ENCODE data around the gene FETUB.
"Not testable (repeated sequence)": the region's sequence is repeated elsewhere in the genome, so short reads cannot be mapped to it uniquely, and the experiment has no call there.

The FETUB gene

DNA sequence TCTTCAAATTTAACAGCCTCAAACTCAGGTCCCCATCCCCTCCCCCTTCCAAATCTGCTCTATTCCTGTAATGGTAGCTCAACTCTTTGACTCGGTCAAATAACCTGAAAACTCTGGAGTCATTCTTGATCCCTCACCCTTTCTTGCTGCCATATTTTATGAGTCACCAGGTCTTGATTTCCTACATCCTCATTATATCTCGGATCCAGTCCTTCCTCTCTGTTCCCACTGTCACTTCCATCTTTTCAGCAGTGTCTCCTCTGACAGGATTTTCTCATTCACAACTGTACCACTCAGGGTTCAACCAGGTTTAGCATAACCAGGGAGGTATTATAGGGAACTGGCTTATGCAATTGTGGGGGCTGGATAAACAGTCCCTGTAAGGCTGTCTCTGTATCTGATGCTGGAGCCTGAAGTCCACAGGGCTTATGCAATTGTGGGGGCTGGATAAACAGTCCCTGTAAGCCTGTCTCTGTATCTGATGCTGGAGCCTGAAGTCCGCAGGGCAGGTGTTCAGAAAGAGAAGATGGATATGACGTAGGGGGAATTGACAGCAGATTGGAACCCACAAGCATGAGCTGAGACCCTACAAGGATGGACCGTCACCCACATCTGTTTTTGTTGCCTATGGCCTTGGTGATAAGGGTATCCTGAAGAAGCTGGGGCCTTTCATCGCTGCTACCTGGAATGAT, 9.1 kb upstream of the FETUB start:
- in situ Hi-C loops (cut with MboI; ENCODE audit: low sequenced_read_pairs), result no loop called here

DNA sequence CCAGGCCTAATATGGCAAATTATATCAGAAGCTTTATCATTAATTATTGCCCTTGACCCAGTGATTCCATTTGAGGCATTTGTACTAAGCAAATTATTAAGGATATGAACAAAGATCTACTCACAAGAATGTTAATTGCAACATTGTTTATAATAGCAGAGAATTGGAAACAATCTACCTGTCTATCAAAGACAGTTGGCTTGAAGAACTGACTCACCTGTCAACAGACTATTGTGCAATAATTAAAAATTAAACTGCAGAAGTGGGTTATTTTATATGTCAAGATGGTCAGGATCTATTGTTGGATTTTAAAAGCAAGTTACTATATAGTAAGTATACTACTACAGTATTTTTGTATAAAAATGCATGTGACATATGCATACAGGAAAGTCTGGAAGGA, 6.7 kb upstream of the FETUB start:
- in situ Hi-C loops (cut with MboI; ENCODE audit: low sequenced_read_pairs), result no loop called here

DNA sequence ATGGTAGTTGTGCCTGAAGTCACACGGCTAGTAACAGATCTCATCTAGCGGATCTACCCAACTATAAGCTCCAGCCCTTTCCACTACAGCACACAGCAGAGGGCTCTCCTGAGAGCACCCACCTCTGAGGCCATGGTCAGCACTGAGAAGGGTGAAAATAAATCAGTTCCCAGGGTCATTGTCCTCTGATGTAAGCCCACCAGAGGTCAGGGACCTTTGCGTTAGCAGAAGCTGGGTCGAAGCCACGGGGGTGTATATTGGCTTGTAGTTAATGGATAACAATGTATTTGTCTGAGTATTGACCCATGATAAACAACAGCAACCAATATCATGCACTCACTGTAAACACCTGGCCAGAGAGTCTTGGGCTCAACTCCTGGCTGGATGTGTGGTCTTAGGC, 6.0 kb upstream of the FETUB start:
- in situ Hi-C loops (cut with MboI; ENCODE audit: low sequenced_read_pairs), result not testable (repeated sequence)

DNA sequence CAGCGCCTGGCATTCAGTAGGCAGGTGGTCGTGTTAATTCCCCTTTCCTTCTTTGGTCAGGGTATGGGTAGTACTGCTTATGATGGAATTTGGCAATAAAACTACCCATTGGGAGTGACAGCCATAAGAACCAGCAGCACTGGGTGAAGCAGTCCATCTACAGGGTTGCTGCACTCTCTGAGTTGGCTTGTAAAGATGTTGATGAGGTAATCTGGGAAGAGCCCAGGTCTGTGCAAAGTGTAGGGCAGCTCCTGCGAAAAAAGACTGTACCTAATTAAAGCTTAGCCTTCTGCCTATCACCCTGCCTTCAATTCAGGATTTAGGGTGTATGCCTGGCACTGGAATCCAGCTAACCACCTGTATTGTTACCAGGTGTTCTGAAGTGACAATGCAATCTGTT, 4.7 kb upstream of the FETUB start:
- in situ Hi-C loops (cut with MboI; ENCODE audit: low sequenced_read_pairs), result no loop called here

DNA sequence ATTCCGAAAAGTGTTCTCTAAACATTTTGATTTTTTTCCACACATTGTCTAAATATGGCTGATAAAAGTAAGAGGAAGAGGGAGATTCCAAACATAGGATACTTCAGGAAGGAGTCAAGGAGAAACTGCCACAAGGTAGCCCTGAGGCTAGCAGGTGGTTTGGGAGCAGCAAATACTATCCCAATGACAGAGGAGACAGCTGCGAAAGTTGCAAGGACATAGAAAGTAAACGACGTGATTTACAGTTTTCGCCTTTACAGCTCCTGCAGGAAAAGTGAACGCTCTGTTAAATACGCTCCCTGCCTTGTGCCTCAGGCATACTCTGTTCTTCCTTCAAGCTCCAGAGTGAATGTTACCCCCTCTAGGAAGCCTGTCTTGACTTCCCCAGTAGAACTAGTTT, 3.7 kb upstream of the FETUB start:
- in situ Hi-C loops (cut with MboI; ENCODE audit: low sequenced_read_pairs), result no loop called here

DNA sequence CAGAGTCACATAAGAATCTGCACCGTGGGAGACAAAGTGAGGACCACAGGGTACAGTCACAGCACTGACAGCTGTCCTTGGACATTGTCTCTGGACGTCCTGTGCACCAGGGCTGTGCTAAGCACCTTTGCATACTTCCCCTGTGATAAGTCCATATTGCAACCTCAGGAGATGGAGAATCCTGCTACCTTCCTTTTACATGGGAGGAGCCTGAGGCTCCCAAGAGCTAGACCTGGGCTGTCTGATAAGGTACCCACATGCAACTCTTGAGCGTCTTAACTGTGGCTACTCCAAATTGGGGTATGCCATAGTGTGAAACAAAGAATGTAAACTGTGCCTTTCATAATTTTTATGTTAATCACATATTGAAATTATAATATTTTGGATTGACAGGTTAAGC, 2.5 kb upstream of the FETUB start:
- in situ Hi-C loops (cut with MboI; ENCODE audit: low sequenced_read_pairs), result no loop called here

DNA sequence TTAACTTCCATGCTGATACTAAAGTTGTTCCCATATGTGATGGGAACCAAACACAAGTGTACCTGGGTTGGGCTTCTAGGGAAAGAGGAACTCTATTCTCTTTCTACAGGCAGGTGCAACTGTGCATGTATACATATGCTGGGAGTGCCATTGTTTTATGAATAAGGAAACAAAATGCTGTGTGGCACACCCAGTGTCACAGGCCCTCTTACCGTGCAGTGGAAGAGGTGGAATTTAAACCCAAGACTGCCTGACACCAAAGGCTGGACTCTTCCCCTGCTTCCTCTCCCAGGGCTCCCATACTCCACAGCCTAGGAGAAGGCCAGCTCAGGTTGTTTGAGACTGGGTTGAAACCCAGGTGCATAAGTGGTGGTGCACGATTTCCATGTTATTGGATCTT, 1.9 kb upstream of the FETUB start:
- in situ Hi-C loops (cut with MboI; ENCODE audit: low sequenced_read_pairs), result no loop called here

DNA sequence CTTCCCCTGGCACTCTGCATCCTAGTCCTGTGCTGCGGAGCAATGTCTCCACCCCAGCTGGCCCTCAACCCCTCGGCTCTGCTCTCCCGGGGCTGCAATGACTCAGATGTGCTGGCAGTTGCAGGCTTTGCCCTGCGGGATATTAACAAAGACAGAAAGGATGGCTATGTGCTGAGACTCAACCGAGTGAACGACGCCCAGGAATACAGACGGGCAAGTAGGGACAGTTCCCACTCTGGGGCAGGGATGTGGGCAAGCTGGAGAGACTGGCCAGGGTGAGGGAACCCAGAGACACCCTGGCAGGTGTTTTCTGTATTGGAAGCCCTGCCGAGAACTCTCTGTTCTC, 247 bp downstream of the FETUB start:
- in situ Hi-C loops (cut with MboI; ENCODE audit: low sequenced_read_pairs), result no loop called here

DNA sequence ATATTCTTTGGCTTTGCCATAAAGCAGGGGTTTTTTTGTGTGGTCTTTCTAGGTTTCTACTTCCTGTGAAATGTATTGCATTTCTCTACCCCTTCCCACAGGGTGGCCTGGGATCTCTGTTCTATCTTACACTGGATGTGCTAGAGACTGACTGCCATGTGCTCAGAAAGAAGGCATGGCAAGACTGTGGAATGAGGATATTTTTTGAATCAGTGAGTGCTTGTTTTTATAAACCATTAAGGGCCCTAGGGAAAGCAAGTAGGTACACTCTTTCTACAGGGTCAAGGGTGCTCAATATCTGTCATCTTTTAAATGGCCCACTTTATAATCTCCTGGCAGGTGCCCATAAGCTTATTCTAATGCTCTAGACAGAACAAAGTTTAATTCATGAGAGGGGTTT, 730 bp downstream of the FETUB start:
- in situ Hi-C loops (cut with MboI; ENCODE audit: low sequenced_read_pairs), result no loop called here

DNA sequence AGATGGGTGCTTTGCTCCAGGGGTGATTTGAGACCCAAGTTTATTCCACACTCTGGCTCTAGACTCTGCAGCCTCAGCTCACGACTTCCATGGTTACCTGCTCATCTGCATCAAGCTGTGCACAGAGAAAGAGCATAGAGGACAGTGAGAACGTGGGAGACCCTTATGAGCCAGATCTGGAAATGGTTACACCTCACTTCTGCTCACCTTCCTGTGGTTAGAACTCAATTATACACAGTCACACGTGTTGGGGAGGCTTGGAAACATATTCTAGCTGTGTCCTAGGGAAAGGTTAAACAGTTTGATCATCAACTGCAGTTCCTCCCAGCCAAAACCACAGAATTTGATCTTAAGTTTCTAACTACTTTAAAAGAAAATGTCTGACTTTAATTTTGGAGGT, 1.8 kb downstream of the FETUB start:
- in situ Hi-C loops (cut with MboI; ENCODE audit: low sequenced_read_pairs), result no loop called here

DNA sequence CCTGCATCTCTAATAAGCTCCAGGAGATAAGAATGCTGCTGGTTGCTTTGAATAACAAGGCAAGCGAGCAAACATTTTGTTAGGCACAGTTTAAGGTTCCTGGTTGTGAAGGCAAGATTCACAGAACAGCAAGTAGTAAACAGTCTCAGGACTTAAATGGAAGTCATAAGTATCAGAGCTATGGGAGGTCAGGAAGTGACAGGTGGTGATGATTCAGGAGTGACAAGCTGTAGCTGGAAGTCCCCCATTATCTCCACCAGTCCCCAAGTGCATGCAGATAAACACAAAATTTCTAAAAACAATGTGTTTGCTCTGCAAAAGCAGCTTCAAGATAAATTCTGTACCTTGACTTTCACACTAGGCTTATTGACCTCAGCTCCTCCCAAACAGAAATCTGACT, 3.3 kb downstream of the FETUB start:
- in situ Hi-C loops (cut with MboI; ENCODE audit: low sequenced_read_pairs), result no loop called here

DNA sequence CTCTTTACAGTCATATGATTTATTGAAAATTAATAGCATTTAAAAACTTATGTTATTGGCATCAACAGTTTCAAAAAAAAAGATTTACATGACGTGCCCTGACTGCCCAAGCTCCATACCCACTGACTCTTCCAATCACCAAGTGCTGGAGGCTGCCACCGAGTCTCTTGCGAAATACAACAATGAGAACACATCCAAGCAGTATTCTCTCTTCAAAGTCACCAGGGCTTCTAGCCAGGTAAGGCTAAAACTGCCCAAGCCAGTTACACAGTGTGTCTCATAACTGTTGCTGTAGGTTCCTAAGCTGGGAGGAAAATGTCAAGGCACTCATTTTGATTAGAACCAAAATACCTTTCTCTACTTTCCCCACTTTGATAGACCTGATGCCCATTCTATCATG, 4.5 kb downstream of the FETUB start:
- in situ Hi-C loops (cut with MboI; ENCODE audit: low sequenced_read_pairs), result no loop called here

DNA sequence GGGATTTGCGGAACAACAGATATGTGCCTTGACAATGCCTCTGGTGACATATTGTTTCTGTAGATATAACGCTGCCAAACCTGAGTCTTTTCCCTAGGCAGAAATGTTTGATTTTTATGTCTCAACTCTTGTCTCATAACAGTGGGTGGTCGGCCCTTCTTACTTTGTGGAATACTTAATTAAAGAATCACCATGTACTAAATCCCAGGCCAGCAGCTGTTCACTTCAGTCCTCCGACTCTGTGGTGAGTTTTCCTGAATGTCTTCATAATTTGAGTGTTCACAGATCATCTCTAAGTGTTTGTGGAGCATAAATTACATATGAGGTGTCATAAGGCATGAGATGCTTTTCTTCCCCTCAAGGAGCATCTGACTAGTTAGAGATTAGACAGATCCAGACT, 5.9 kb downstream of the FETUB start:
- in situ Hi-C loops (cut with MboI; ENCODE audit: low sequenced_read_pairs), result no loop called here

DNA sequence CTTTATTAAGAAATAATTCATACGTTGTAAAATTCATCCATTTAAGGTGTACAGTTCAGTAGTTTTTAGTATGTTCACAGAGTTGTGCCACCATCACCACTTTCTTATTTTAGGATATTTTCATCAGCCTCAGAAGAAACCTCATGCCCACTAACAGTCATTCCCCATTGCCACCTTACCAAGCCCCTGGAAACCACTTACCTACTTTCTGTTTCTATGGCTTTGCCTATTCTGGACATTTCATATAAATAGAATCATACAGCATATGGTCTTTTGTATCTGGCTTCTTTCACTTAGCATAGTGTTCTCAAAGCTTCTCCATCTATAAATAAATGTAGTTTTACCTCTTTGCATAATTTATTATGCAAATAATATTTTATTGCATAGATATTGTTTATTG, 6.6 kb downstream of the FETUB start:
- in situ Hi-C loops (cut with MboI; ENCODE audit: low sequenced_read_pairs), result no loop called here

DNA sequence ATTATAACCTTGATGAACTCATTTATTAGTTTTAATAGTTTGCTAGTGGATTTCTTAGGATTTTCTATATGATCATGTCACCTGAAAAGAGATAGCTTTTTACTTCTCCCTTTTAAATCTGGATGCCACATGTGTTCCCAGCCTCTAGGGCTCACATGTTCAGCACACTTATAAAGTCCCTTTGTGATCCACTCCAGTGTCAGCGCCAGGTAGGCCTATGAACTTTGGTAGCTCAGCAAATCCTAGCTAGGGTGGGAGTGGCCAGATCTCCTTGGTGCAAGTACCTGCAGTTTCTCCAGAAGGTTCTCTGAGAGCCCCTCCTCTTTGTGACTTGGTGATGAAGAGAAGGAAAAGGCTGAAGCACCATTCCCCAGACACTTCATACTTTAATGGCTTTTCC, 8.7 kb downstream of the FETUB start:
- in situ Hi-C loops (cut with MboI; ENCODE audit: low sequenced_read_pairs), result no loop called here

DNA sequence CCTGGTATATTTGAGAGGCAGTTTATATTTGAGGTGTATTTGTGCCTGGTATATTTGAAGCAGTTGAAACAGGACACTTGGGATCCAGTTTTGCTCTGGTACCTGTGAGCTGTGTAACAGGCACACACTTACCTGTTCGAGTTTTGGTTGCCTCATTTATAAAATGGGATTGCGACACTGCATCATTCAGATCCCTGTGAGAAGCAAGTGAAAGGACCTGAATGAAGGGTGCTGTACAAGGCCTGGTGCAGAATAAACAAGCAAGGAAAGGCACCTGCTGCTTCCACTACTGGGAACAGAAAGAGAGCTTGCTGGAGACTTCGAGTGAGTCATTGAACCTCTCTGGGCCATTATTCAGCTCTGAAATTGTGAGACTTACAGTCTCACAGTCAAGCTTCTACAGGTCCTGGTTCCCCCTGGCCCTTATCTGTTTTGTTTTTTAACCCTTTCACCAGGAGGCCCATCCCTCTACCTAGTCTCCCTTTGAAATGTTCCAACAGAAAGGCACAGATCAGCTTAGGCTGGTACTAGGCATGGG, 11.5 kb downstream of the FETUB start:
- in situ Hi-C loops (cut with MboI; ENCODE audit: low sequenced_read_pairs), result no loop called here

DNA sequence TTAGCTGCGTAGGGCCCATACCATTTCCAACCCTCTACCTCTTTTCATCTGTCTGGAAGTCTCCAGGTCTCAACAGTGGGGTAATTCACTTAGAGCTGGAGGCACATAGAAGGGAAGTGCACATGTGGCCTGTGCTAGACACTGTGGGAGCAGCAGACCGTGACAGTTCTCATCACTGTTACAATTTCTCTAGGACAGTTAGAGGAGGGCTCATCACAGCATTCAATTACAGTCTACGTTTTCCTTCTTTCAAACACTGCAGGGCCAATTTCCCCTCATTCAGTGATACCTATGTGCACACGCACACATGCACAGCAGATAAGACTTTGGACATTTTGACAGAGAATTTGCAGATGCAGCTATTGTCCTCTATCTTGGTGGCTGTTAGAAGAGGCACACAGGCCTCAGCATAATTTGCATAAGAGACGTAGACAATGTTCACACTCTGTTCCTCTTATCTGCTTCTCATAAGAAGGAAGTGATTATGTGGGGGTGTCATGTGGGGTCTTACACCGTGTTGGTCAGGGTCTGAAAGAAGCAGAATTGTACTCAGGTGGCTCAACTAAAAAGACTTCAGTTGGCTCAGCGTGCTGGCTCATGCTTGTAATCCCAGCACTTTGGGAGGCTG, 13.0 kb downstream of the FETUB start:
- in situ Hi-C loops (cut with MboI; ENCODE audit: low sequenced_read_pairs), result no loop called here

DNA sequence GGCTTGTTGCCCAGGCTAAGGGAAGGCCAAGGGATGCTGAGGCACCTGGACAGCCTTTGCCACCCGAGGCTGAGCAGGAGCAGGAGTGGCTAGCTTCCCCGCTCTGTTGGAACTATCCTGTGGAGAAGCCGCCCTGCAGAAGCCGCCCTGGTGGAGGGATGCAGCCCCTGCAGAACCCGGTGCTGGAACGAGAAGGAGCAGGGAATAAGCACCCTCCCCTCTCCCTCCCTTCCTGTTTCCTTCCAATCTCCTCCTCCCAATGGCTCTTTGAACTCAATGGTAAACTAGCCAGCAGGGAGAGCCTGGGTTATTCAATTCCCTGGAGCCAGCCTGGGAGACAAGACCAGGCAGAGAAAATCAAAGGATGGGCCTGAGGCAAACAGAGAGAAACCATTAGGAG, 13.8 kb downstream of the FETUB start:
- in situ Hi-C loops (cut with MboI; ENCODE audit: low sequenced_read_pairs), result no loop called here

DNA sequence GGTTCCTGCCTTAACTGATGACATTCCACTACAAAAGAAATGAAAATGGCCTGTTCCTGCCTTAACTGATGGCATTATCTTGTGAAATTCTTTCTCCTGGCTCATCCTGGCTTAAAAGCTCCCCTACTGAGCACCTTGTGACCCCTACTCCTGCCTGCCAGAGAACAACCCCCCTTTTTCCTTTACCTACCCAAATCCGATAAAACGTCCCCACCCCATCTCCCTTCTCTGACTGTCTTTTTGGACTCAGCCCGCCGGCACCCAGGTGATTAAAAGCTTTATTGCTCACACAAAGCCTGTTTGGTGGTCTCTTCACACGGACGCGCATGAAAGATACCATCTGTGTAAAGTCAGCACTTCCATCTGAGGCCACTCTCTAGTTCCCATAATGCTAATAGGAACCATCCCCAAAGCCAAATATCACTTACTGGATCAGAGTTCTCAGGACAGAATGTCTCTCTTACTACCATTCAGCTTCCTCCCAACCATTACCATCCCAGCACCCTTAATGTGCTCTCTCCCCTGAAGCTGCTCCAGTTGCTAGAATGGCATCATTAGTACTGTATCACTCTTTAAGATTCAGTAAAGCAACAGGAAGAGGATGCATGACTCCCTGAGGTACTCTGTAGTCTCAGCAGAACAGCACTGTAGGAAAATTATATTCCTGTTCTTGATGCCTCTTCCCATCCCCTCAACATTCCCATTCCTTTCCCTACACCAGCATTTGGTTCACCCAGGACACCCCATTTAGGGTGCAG, 23.3 kb downstream of the FETUB start:
- in situ Hi-C loops (cut with MboI; ENCODE audit: low sequenced_read_pairs), result no loop called here

DNA sequence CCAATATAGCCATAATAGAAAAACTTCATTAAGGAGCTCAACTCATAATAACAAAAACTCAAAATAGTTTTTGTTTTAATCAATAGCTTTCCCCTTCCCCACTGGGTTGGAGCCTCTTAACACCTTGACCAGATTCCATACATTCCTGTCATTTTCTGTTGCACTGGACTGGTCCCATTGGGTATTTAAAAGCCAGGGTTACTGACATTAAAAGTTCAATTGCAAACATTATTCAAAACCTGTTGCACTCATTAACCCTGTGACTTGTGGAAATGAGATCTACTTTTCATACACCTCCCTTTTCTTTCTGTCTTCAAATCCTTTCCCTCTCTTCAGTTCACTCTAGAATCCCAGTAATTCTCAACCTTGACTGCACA, 23.9 kb downstream of the FETUB start:
- in situ Hi-C loops (cut with MboI; ENCODE audit: low sequenced_read_pairs), result no loop called here

DNA sequence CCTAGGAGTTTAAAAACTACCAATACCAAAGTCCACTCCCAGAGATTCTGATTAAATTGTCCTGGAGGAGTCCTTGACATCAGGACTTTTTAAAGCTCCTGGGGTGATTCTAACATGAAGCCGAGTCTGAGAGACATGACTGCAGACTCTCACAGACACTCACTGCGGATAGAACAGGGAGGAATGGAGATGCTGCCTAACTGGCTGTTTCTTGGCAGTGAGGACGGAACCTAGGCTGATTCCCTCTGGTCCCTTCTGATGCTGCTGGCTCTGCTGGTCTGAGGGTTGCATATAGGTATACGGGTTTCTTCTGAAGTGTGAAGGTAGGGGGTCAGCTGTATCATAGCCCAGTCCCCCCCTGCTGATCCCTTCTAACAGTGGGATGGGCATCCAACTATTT, 24.3 kb downstream of the FETUB start:
- in situ Hi-C loops (cut with MboI; ENCODE audit: low sequenced_read_pairs), result no loop called here

DNA sequence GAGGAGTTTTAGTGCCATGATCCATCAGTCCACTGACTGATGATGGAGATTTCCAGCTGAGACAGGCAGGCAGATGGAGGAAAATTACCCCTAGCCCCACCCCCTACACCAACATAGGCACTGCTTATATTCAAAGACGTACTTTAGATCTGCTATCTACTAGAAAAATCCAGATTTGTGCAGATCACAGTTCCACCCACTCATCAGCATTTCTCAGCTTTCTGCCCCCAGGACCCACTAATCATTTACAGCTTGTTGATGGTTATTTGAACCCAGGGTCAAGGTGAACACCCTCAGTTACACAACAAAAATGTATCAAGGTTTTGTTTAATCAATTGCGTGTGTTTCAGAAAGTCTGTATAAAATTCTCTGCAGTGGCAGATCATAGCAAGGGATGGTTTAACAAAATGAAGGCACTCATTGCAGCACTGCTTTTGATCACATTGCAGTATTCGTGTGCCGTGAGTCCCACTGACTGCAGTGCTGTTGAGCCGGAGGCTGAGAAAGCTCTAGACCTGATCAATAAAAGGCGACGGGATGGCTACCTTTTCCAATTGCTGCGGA, 25.5 kb downstream of the FETUB start, which contains the start of gene HRG:
Gene HRG (plus strand): TSS at position 390 of the 564 bp plus-strand sequence. CDS start 18 bp downstream, at position 408.
- in situ Hi-C loops (cut with MboI; ENCODE audit: low sequenced_read_pairs), result no loop called here

All from HL-60/S4 treated with retinoic acid at 250 ng/mL for 4 days and 3 days (cell line).